Lower leg skin (tissue), 3 donors: ENCODE measurements around the gene MPST.

Experiments used
- CTCF ChIP-seq, 3 donors: fragments of 450-650 bp; IDR thresholded peaks; one replicate each; pipeline ENCODE4 v1.5.1; 2016; ENCODE audit warnings: antibody characterized with exemption in 3 of 3, mild to moderate bottlenecking in 3 of 3, moderate library complexity in 2 of 3
- POLR2A ChIP-seq, 2 donors: fragments of 450-650 bp; IDR thresholded peaks; one replicate each; pipeline ENCODE4 v1.6.1; 2016 to 2017; ENCODE audit warnings: antibody characterized with exemption in 2 of 2, mild to moderate bottlenecking in 1 of 2, moderate library complexity in 1 of 2

GRCh38 chr22:37046589-37046988 lies 27.0 kb downstream of the MPST start:
- TF ChIP-seq CTCF (IDR thresholded peaks at IDR 0.05) (no peak), POLR2A (IDR thresholded peaks at IDR 0.05) (no peak)
